HepG2 (cell line): Measurements from ENCODE around the gene LYPD8. TPM values are rescaled to one million over a fixed set of nuclear protein-coding genes. Genes with fewer than 3 reads are reported as not detected.

ENCODE experiments used
- ATAC-seq: fragments of 200-7000 bp; cut with Tn5 transposase; 3 replicates; pipeline ENCODE4 v1.9.1; 2020; ENCODE audit warnings: mild to moderate bottlenecking, moderate library complexity
- BruUV-seq: library from RNA; stranded (reverse); fragments of 400-500 nt; replicated peaks from 2 replicates; lab custom pipeline; 2021; lab: Mats Ljungman, UMichigan
- CTCF ChIA-PET: fragments of 300-600 bp; formaldehyde crosslinking; extraction: SDS; loops from one replicate; lab custom pipeline; 2021; ENCODE audit warnings: low total read pairs, inconsistent platforms, low intra/inter-chr PET ratio; lab: Yijun Ruan, JAX
- POLR2A ChIA-PET: fragments of 350-600 bp; sonication (Branson Sonifier 250); formaldehyde crosslinking; loops from one replicate; lab custom pipeline; 2020; ENCODE audit warnings: antibody characterized with exemption, inconsistent platforms; lab: Yijun Ruan, JAX
- DNase-seq: peaks from one replicate; pipeline ENCODE4 v3.0.0-alpha.2; 2015; ENCODE audit warnings: low spot score
- FAIRE-seq: peaks from 3 replicates; lab custom pipeline; 2011; peaks lifted over from hg19 to GRCh38; lab: Jason Lieb, UNC
- H2AFZ ChIP-seq: one replicate; pipeline ENCODE4 v1.6.1; 2011; ENCODE audit warnings: low read length, inconsistent platforms
- H3K27ac ChIP-seq: fragments of 300-600 bp; 3 replicates; pipeline ENCODE4 v1.8.0; 2011; ENCODE audit warnings: mixed run types, mild to moderate bottlenecking, mixed read lengths, low read length, inconsistent platforms; ENCODE audit not compliant: insufficient read depth; ENCODE audit errors: extremely low read length
- H3K27me3 ChIP-seq, 2 experiments: fragments of 200-600 bp in 1 of 2; 2 replicates in 1 of 2; 3 replicates in 1 of 2; pipeline versions ENCODE4 v1.6.0 to v1.8.0; 2011; ENCODE audit warnings: low read length in 2 of 2, mild to moderate bottlenecking in 2 of 2, moderate library complexity in 2 of 2, inconsistent platforms in 1 of 2; ENCODE audit not compliant: insufficient read depth in 2 of 2, control insufficient read depth in 1 of 2
- H3K36me3 ChIP-seq, 2 experiments: fragments of 200-600 bp in 1 of 2; replicated peaks in 1 of 2; 2 replicates in 1 of 2; 3 replicates in 1 of 2; pipeline versions ENCODE4 v1.5.1 to v1.8.0; 2011; ENCODE audit warnings: low read length in 2 of 2, inconsistent platforms in 1 of 2; ENCODE audit not compliant: insufficient read depth in 2 of 2, control insufficient read depth in 1 of 2
- H3K4me1 ChIP-seq: 2 replicates; pipeline ENCODE4 v1.5.1; 2012; ENCODE audit warnings: low read length, inconsistent platforms; ENCODE audit not compliant: insufficient read depth
- H3K4me2 ChIP-seq: 2 replicates; pipeline ENCODE4 v1.6.0; 2011; ENCODE audit warnings: low read depth, low read length, inconsistent platforms
- H3K4me3 ChIP-seq, 3 experiments: fragments of 200-600 bp in 1 of 3; sonication (generic), shearing (Covaris generic) in 1 of 3; replicated peaks in 1 of 3; 2 replicates each; pipeline ENCODE4 v1.5.1; 2011 to 2016; ENCODE audit warnings: low read length in 3 of 3, inconsistent platforms in 2 of 3, low read depth in 2 of 3, mild to moderate bottlenecking in 2 of 3, control low read depth in 1 of 3, mixed read lengths in 1 of 3; ENCODE audit not compliant: insufficient read depth in 1 of 3
- H3K79me2 ChIP-seq: one replicate; pipeline ENCODE4 v1.6.1; 2011; ENCODE audit warnings: low read length, inconsistent platforms; ENCODE audit not compliant: insufficient read depth
- H3K9ac ChIP-seq: 2 replicates; pipeline ENCODE4 v1.6.0; 2011; ENCODE audit warnings: mild to moderate bottlenecking, low read depth, low read length, inconsistent platforms; ENCODE audit not compliant: insufficient read depth
- H3K9me3 ChIP-seq: 2 replicates; pipeline ENCODE4 v1.5.1; 2012; ENCODE audit warnings: mild to moderate bottlenecking, low read length
- H4K20me1 ChIP-seq: 2 replicates; pipeline ENCODE4 v1.6.0; 2011; ENCODE audit warnings: inconsistent platforms, mild to moderate bottlenecking, low read length, moderate library complexity; ENCODE audit not compliant: insufficient read depth
- CENPBD1 ChIP-seq: sonication (generic); formaldehyde crosslinking; IDR thresholded peaks from 2 replicates; pipeline ENCODE4 v1.8.0; 2022; ENCODE audit warnings: missing genetic modification reagents, low read depth, mild to moderate bottlenecking, borderline replicate concordance
- DNMT1 ChIP-seq: sonication (generic); formaldehyde crosslinking; IDR thresholded peaks from 2 replicates; pipeline ENCODE4 v1.5.1; 2020; ENCODE audit warnings: mild to moderate bottlenecking, missing genetic modification reagents
- HMGXB4 ChIP-seq, 2 experiments: sonication (generic) in 1 of 2; formaldehyde crosslinking in 1 of 2; IDR thresholded peaks; 2 replicates each; pipeline versions ENCODE4 v1.4.0 to v1.6.1; 2018 to 2020; ENCODE audit warnings: missing genetic modification reagents in 2 of 2, borderline replicate concordance in 1 of 2, low read depth in 1 of 2, mild to moderate bottlenecking in 1 of 2, missing biosample characterization in 1 of 2
- JUN ChIP-seq: sonication (generic); formaldehyde crosslinking; IDR thresholded peaks from 2 replicates; pipeline ENCODE4 v1.4.0; 2020; ENCODE audit warnings: mild to moderate bottlenecking, missing genetic modification reagents
- MYC ChIP-seq: sonication (generic); formaldehyde crosslinking; IDR thresholded peaks from 2 replicates; pipeline ENCODE4 v1.9.0; 2021; ENCODE audit warnings: missing genetic modification reagents, borderline replicate concordance
- RNF2 ChIP-seq: fragments of 450-650 bp; conservative IDR thresholded peaks from 2 replicates; pipeline ENCODE4 v1.6.1; 2016; ENCODE audit warnings: low read depth
- SP4 ChIP-seq: sonication (generic); formaldehyde crosslinking; IDR thresholded peaks from 2 replicates; pipeline ENCODE4 v1.8.1; 2023; ENCODE audit warnings: mild to moderate bottlenecking, missing genetic modification reagents
- ZBTB26 ChIP-seq: IDR thresholded peaks from 2 replicates; pipeline ENCODE4 v1.6.1; 2016; ENCODE audit warnings: missing compliant biosample characterization, missing genetic modification reagents, borderline replicate concordance
- ZFP62 ChIP-seq: sonication (generic); formaldehyde crosslinking; IDR thresholded peaks from 2 replicates; pipeline ENCODE4 v1.4.0; 2020; ENCODE audit warnings: missing genetic modification reagents
- ZNF333 ChIP-seq: sonication (generic); formaldehyde crosslinking; IDR thresholded peaks from 2 replicates; pipeline ENCODE4 v1.4.0; 2020; ENCODE audit warnings: mild to moderate bottlenecking, missing genetic modification reagents, borderline replicate concordance
- ZNF354B ChIP-seq: sonication (generic); formaldehyde crosslinking; IDR thresholded peaks from 2 replicates; pipeline ENCODE4 v1.8.0; 2022; ENCODE audit warnings: mild to moderate bottlenecking, missing genetic modification reagents
- ZNF441 ChIP-seq: sonication (generic); formaldehyde crosslinking; IDR thresholded peaks from 2 replicates; pipeline ENCODE4 v1.7.0; 2021; ENCODE audit warnings: missing genetic modification reagents, borderline replicate concordance
- ZNF678 ChIP-seq: sonication (generic); formaldehyde crosslinking; IDR thresholded peaks from 2 replicates; pipeline ENCODE4 v1.4.0; 2020; ENCODE audit warnings: mild to moderate bottlenecking, missing genetic modification reagents
- ZNF7 ChIP-seq: IDR thresholded peaks from 2 replicates; pipeline ENCODE4 v1.6.1; 2016; ENCODE audit warnings: missing biosample characterization, missing genetic modification reagents
- ZNF704 ChIP-seq: sonication (generic); formaldehyde crosslinking; IDR thresholded peaks from 2 replicates; pipeline ENCODE4 v1.8.1; 2023; ENCODE audit warnings: mild to moderate bottlenecking, inconsistent platforms, moderate library complexity, missing genetic modification reagents, borderline replicate concordance
- WGBS: methylation state at CpG from one replicate; pipeline ENCODE4 v1.1.6; 2017; ENCODE audit warnings: low lambda C conversion rate; 5-methylcytosine and 5-hydroxymethylcytosine counted together
- in situ Hi-C: cut with HindIII; loops from 2 replicates; pipeline ENCODE4 v1.10.0; 2017; ENCODE audit warnings: low pct_unique_long_range_greater_than_20kb; ENCODE audit not compliant: extremely low pct_ligation_motif_present
- intact Hi-C: fragments of 100-400 bp; cut with micrococcal nuclease; formaldehyde crosslinking; loops from one replicate; pipeline ENCODE4 v1.10.0; 2022; ENCODE audit not compliant: unreplicated experiment
- polyA plus RNA-seq, 8 experiments: library from polyadenylated mRNA; depleted of rRNA in 3 of 8; stranded (reverse) in 7 of 8; unstranded in 1 of 8; fragments of >200 nt; fragmentation: Illumina TruSeq in 4 of 8; extraction: Trizol in 4 of 8; gene quantifications; 2 replicates each; pipeline versions ENCODE4 v1.2.1 to v1.2.3, GENCODE V29; 2011 to 2016; ENCODE audit warnings: low read depth in 4 of 8, missing spikeins in 1 of 8, mixed read lengths in 1 of 8; ENCODE audit not compliant: insufficient read depth in 1 of 8
- total RNA-seq, 5 experiments: library from RNA; depleted of rRNA; stranded (reverse); fragments of >200 nt; fragmentation: Illumina TruSeq; extraction: Trizol; gene quantifications; 2 replicates each; pipeline ENCODE4 v1.2.3, GENCODE V29; 2016; ENCODE audit warnings: low read depth in 1 of 5

LYPD8 gene
- total and polyA plus RNA-seq, 2 of the 13 experiments (the other 11 are each of a cell fraction or from before 2014, with no cell fraction given) = not detected

- no peak overlapping the region for H3K4me3 ChIP-seq
- in situ Hi-C loops = loop anchor here (5.0 kb wide), 1 partner anchor 61 kb away; no protein-coding TSS in a partner anchor
- POLR2A ChIA-PET = no interaction called here
These were observed 1.1 kb upstream of the LYPD8 start for GRCh38 chr1:248756636-248757035.

GRCh38 chr1:248756151-248756550, 592 bp upstream of the LYPD8 start:
- Histone ChIP-seq H3K4me3 (no peak overlapping the region), H3K79me2 (no peaks in the 10 kb centered on the region), H3K9me3 (no peaks in the 10 kb centered on the region), H3K4me2 (no peak overlapping the region), H3K4me1 (peaks cover 56% of the 10 kb centered on the region), H3K9ac (no peak overlapping the region), H4K20me1 (no peaks in the 10 kb centered on the region), H3K27me3 (no peaks in the 10 kb centered on the region), H3K27ac (no peak overlapping the region), H2AFZ (no peak overlapping the region), H3K36me3 (no peaks in the 10 kb centered on the region)
- intact Hi-C loops (loop anchor here (5.0 kb wide), 1 partner anchor 36 kb away; no protein-coding TSS in a partner anchor), in situ Hi-C loops (loop anchor here (5.0 kb wide), 1 partner anchor 61 kb away; no protein-coding TSS in a partner anchor)
- 87% methylated on average over 3 of the region's 4 CpGs for WGBS
- ATAC-seq (no peak), DNase-seq (no peak), FAIRE-seq (no peak)
- BruUV-seq = no TSS peak
- CTCF ChIA-PET = no interaction called here
- POLR2A ChIA-PET = no interaction called here
- TF ChIP-seq SP4 (no peak), ZNF333 (CRISPR knock-in tag) (no peak), CENPBD1 (CRISPR knock-in tag) (no peak), MYC (CRISPR knock-in tag) (no peak), ZBTB26 (no peak), ZNF704 (CRISPR knock-in tag) (no peak), DNMT1 (CRISPR knock-in tag) (no peak)

More at GRCh38 chr1:248756636-248757035, 1.1 kb upstream of the LYPD8 start:
- no peak overlapping the region for H3K27ac ChIP-seq
- H3K4me1 ChIP-seq = peaks cover 56% of the 10 kb centered on the region
- no peaks in the 10 kb centered on the region for H3K27me3 ChIP-seq
- no peaks in the 10 kb centered on the region for H3K36me3 ChIP-seq
- CTCF ChIA-PET = no interaction called here
- no peak overlapping the region for H3K9ac ChIP-seq
- no peaks in the 10 kb centered on the region for H3K9me3 ChIP-seq
- DNase-seq (no peak), ATAC-seq (no peak), FAIRE-seq (no peak)
- H3K79me2 ChIP-seq = no peaks in the 10 kb centered on the region
- TF ChIP-seq RNF2 (no peak), HMGXB4 (CRISPR knock-in tag; IDR thresholded peaks at IDR 0.05; ENCODE audit: borderline replicate concordance in 1 of 2, low read depth in 1 of 2) (no peak), ZNF333 (CRISPR knock-in tag) (no peak), ZFP62 (CRISPR knock-in tag) (no peak), ZNF441 (CRISPR knock-in tag) (no peak), ZNF678 (CRISPR knock-in tag) (no peak), ZNF354B (CRISPR knock-in tag) (no peak), ZNF7 (peak; percentile 62; the same call in 1 of the 2 replicates), JUN (CRISPR knock-in tag) (no peak)
- BruUV-seq = no TSS peak
- 89% methylated on average over 3 of the region's 5 CpGs for WGBS
- no peak overlapping the region for H3K4me2 ChIP-seq
- intact Hi-C loops = loop anchor here (5.0 kb wide), 1 partner anchor 36 kb away; no protein-coding TSS in a partner anchor
- no peaks in the 10 kb centered on the region for H4K20me1 ChIP-seq
- no peak overlapping the region for H2AFZ ChIP-seq
